ENCODE measurements around the gene LPP. TPM values are rescaled to one million over a fixed set of nuclear protein-coding genes. Genes with fewer than 3 reads are reported as not detected.

Gene LPP
- total and polyA plus RNA-seq, 2 of the 13 experiments (the other 11 are each of a cell fraction or from before 2014, with no cell fraction given) = 19.2 to 29.9 TPM

DNA sequence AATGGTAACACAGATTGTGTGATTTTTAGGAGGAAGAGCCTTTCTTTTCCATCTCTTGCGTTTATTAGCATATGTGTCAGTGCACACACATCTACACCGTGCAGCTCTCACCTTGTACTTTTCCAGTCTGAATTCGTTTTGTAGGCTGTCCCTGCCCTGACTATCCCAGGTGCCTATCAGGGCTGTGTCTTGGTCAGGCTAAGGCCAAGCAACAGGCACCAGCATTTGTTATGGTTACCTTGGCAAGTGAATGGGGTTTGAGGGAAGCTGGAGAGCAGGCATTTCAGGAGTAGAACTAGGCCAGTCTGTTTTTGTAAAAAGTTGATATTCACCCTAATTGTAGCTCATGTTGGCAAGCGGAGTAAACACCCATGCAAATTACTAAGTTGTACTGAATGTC lies 528.4 kb downstream of the LPP start:
- no peak for TF ChIP-seq ZNF598 (CRISPR knock-in tag; IDR thresholded peaks at IDR 0.05; ENCODE audit: borderline replicate concordance)
- no peak for TF ChIP-seq HNRNPUL1 (IDR thresholded peaks at IDR 0.05; ENCODE audit: low read depth, low read length)
- no peak for TF ChIP-seq TEAD2 (CRISPR knock-in tag; IDR thresholded peaks at IDR 0.05)
- TF ChIP-seq ESRRA (CRISPR knock-in tag; IDR thresholded peaks at IDR 0.05; ENCODE audit: low read depth) = no peak
- no peak for TF ChIP-seq ZNF713 (CRISPR knock-in tag; IDR thresholded peaks at IDR 0.05)
- no peak for TF ChIP-seq ZNF484 (CRISPR knock-in tag; IDR thresholded peaks at IDR 0.05; ENCODE audit: borderline replicate concordance, low read depth)
- no peak for TF ChIP-seq ZNF329 (CRISPR knock-in tag; IDR thresholded peaks at IDR 0.05; ENCODE audit: low read depth)
- TF ChIP-seq KMT2B (CRISPR knock-in tag; IDR thresholded peaks at IDR 0.05) = no peak
- TF ChIP-seq, protein P1, sequence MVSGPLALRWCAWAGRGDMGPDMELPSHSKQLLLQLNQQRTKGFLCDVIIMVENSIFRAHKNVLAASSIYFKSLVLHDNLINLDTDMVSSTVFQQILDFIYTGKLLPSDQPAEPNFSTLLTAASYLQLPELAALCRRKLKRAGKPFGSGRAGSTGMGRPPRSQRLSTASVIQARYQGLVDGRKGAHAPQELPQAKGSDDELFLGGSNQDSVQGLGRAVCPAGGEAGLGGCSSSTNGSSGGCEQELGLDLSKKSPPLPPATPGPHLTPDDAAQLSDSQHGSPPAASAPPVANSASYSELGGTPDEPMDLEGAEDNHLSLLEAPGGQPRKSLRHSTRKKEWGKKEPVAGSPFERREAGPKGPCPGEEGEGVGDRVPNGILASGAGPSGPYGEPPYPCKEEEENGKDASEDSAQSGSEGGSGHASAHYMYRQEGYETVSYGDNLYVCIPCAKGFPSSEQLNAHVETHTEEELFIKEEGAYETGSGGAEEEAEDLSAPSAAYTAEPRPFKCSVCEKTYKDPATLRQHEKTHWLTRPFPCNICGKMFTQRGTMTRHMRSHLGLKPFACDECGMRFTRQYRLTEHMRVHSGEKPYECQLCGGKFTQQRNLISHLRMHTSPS (CRISPR knock-in tag; IDR thresholded peaks at IDR 0.05; ENCODE audit: low read depth) = no peak
- TF ChIP-seq, protein P2, sequence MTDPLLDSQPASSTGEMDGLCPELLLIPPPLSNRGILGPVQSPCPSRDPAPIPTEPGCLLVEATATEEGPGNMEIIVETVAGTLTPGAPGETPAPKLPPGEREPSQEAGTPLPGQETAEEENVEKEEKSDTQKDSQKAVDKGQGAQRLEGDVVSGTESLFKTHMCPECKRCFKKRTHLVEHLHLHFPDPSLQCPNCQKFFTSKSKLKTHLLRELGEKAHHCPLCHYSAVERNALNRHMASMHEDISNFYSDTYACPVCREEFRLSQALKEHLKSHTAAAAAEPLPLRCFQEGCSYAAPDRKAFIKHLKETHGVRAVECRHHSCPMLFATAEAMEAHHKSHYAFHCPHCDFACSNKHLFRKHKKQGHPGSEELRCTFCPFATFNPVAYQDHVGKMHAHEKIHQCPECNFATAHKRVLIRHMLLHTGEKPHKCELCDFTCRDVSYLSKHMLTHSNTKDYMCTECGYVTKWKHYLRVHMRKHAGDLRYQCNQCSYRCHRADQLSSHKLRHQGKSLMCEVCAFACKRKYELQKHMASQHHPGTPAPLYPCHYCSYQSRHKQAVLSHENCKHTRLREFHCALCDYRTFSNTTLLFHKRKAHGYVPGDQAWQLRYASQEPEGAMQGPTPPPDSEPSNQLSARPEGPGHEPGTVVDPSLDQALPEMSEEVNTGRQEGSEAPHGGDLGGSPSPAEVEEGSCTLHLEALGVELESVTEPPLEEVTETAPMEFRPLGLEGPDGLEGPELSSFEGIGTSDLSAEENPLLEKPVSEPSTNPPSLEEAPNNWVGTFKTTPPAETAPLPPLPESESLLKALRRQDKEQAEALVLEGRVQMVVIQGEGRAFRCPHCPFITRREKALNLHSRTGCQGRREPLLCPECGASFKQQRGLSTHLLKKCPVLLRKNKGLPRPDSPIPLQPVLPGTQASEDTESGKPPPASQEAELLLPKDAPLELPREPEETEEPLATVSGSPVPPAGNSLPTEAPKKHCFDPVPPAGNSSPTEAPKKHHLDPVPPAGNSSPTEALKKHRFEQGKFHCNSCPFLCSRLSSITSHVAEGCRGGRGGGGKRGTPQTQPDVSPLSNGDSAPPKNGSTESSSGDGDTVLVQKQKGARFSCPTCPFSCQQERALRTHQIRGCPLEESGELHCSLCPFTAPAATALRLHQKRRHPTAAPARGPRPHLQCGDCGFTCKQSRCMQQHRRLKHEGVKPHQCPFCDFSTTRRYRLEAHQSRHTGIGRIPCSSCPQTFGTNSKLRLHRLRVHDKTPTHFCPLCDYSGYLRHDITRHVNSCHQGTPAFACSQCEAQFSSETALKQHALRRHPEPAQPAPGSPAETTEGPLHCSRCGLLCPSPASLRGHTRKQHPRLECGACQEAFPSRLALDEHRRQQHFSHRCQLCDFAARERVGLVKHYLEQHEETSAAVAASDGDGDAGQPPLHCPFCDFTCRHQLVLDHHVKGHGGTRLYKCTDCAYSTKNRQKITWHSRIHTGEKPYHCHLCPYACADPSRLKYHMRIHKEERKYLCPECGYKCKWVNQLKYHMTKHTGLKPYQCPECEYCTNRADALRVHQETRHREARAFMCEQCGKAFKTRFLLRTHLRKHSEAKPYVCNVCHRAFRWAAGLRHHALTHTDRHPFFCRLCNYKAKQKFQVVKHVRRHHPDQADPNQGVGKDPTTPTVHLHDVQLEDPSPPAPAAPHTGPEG (CRISPR knock-in tag; IDR thresholded peaks at IDR 0.05) = no peak
- TF ChIP-seq RCOR2 (CRISPR knock-in tag; IDR thresholded peaks at IDR 0.05) = no peak
- ATAC-seq (no peak), DNase-seq (ENCODE audit: low spot score) (no peak), FAIRE-seq (no peak)
- Histone ChIP-seq H3K9me3 (ENCODE audit: low read length) (no peaks in the 10 kb centered on the region), H3K9ac (ENCODE audit: insufficient read depth, low read depth, low read length) (no peak overlapping the region), H3K36me3 (replicated peaks in 1 of 2; ENCODE audit: control insufficient read depth in 1 of 2, insufficient read depth in 2 of 2, low read length in 2 of 2) (no peaks in the 10 kb centered on the region), H3K27me3 (ENCODE audit: control insufficient read depth in 1 of 2, insufficient read depth in 2 of 2, low read length in 2 of 2) (no peaks in the 10 kb centered on the region), H4K20me1 (ENCODE audit: insufficient read depth, low read length) (no peaks in the 10 kb centered on the region), H2AFZ (ENCODE audit: low read length) (no peak overlapping the region), H3K4me3 (replicated peaks in 1 of 3; ENCODE audit: insufficient read depth in 1 of 3, low read depth in 2 of 3, low read length in 3 of 3) (no peak overlapping the region), H3K4me2 (ENCODE audit: low read depth, low read length) (no peak overlapping the region), H3K4me1 (ENCODE audit: insufficient read depth, low read length) (peaks cover 28% of the 10 kb centered on the region), H3K79me2 (ENCODE audit: insufficient read depth, low read length) (no peaks in the 10 kb centered on the region), H3K27ac (ENCODE audit: extremely low read length, insufficient read depth, low read length) (no peak overlapping the region)
- intact Hi-C loops (cut with micrococcal nuclease; ENCODE audit: unreplicated experiment) = no loop called here
- no TSS peak for BruUV-seq (replicated peaks)
- CTCF ChIA-PET (ENCODE audit: low intra/inter-chr PET ratio, low total read pairs) = no interaction called here
- WGBS (ENCODE audit: low lambda C conversion rate) = 97% methylated on average over 4 of the region's 4 CpGs
- POLR2A ChIA-PET = no interaction called here
- in situ Hi-C loops (cut with HindIII; ENCODE audit: extremely low pct_ligation_motif_present, low pct_unique_long_range_greater_than_20kb) = no loop called here
